Neural crest cell (in vitro differentiated cells): ENCODE data around the gene HOXA9. TPM values are rescaled to one million over a fixed set of nuclear protein-coding genes. Genes with fewer than 3 reads are reported as not detected.

ENCODE experiments used
- DNase-seq: peaks from one replicate; pipeline ENCODE4 v3.0.0; 2021; ENCODE audit warnings: low read depth, mixed read lengths, low spot score
- H3K27ac Mint-ChIP-seq: one replicate; pipeline ENCODE4 v1.8.0; 2021; ENCODE audit warnings: mild to moderate bottlenecking, mixed read lengths; ENCODE audit not compliant: unreplicated experiment
- H3K27me3 Mint-ChIP-seq: 2 replicates; pipeline ENCODE4 v1.8.0; 2021; ENCODE audit warnings: low read depth, mild to moderate bottlenecking, mixed read lengths
- H3K36me3 Mint-ChIP-seq: 2 replicates; pipeline ENCODE4 v1.8.0; 2021; ENCODE audit warnings: low read depth, mild to moderate bottlenecking, mixed read lengths
- H3K4me1 Mint-ChIP-seq: 2 replicates; pipeline ENCODE4 v1.8.0; 2021; ENCODE audit warnings: mixed read lengths
- H3K4me3 Mint-ChIP-seq: one replicate; pipeline ENCODE4 v1.8.0; 2021; ENCODE audit warnings: mild to moderate bottlenecking, mixed read lengths
- H3K9me3 Mint-ChIP-seq: 2 replicates; pipeline ENCODE4 v1.8.0; 2021; ENCODE audit warnings: mixed read lengths
- CTCF ChIP-seq: fragments of 200-600 bp; sonication (generic); conservative IDR thresholded peaks from 2 replicates; pipeline ENCODE4 v1.5.0; 2021; ENCODE audit warnings: antibody characterized with exemption, mild to moderate bottlenecking
- microRNA-seq: library from miRNA; unstranded; fragments of <30 nt; microRNA quantifications from one replicate; pipeline ENCODE4, GENCODE V29; 2020
- total RNA-seq: library from RNA; stranded (reverse); gene quantifications from 2 replicates; pipeline ENCODE4 v1.2.1, GENCODE V29; 2021

HOXA9 gene
- total RNA-seq, 1 donor from 2014 or later: 9.0 TPM

- no peak for TF ChIP-seq CTCF
- H3K9me3 Mint-ChIP-seq: no peaks in the 10 kb centered on the region
- peaks cover 30% of the 10 kb centered on the region for H3K4me1 Mint-ChIP-seq
- H3K4me3 Mint-ChIP-seq: peak overlapping the region; percentile 87
- DNase-seq: no peak
- peaks cover 96% of the 10 kb centered on the region for H3K27me3 Mint-ChIP-seq
- H3K27ac Mint-ChIP-seq: no peak overlapping the region
- H3K36me3 Mint-ChIP-seq: peaks cover 4% of the 10 kb centered on the region
Measured at GRCh38 chr7:27114881-27115220, 50.5 kb downstream of the HOXA9 start.

- peaks cover 96% of the 10 kb centered on the region for H3K27me3 Mint-ChIP-seq
- H3K27ac Mint-ChIP-seq: peak overlapping the region; percentile 20
- TF ChIP-seq CTCF: no peak
- no peak for DNase-seq
- peaks cover 9% of the 10 kb centered on the region for H3K36me3 Mint-ChIP-seq
- H3K4me3 Mint-ChIP-seq: peak overlapping the region; percentile 83
- no peaks in the 10 kb centered on the region for H3K9me3 Mint-ChIP-seq
- H3K4me1 Mint-ChIP-seq: peaks cover 36% of the 10 kb centered on the region
Measured at GRCh38 chr7:27113991-27114769, 51.2 kb downstream of the HOXA9 start.

- H3K27ac Mint-ChIP-seq: no peak overlapping the region
- no peaks in the 10 kb centered on the region for H3K9me3 Mint-ChIP-seq
- DNase-seq: no peak
- peak overlapping the region; percentile 89 for H3K4me3 Mint-ChIP-seq
- H3K27me3 Mint-ChIP-seq: peaks cover 96% of the 10 kb centered on the region
- TF ChIP-seq CTCF: no peak
- H3K4me1 Mint-ChIP-seq: peaks cover 44% of the 10 kb centered on the region
- H3K36me3 Mint-ChIP-seq: peaks cover 9% of the 10 kb centered on the region
Measured at GRCh38 chr7:27112955-27113949, 52.1 kb downstream of the HOXA9 start.

Small RNA genes within 50 kb of the gene (microRNA-seq; reads per million reads assigned to microRNA genes)
- gene MIR196B: 2,297 reads per million, percentile 87 among the genes with 10 or more reads in this experiment

Other genes starting within 250 kb of the HOXA9 start
- gene HOXA1, start 69.5 kb downstream of the HOXA9 start, total RNA-seq: 3.5 and 3.6 TPM in 2 replicates
- gene HOXA2, start 62.9 kb downstream of the HOXA9 start, total RNA-seq: 41.2 and 41.6 TPM in 2 replicates
- gene HOXA4, start 34.8 kb downstream of the HOXA9 start, total RNA-seq: 0.68 and 0.96 TPM in 2 replicates
- gene HOXA5, start 21.9 kb downstream of the HOXA9 start, total RNA-seq: 3.2 and 4.3 TPM in 2 replicates
- 1.6 and 2.0 TPM in 2 replicates for gene HOXA6, start 17.8 kb downstream of the HOXA9 start, total RNA-seq
- gene HOXA3, start 13.0 kb downstream of the HOXA9 start, total RNA-seq: 10.6 and 11.3 TPM in 2 replicates
- gene HOXA7, start 8.9 kb downstream of the HOXA9 start, total RNA-seq: 7.1 and 8.8 TPM in 2 replicates
- gene HOXA10, start 8.8 kb upstream of the HOXA9 start, total RNA-seq: 0.35 TPM in 1 of 2 replicates, not detected in the other
- not detected in 2 replicates for gene HOXA11, start 19.7 kb upstream of the HOXA9 start, total RNA-seq
- not detected in 2 replicates for gene HOXA13, start 34.6 kb upstream of the HOXA9 start, total RNA-seq
- gene EVX1, start 77.3 kb upstream of the HOXA9 start, total RNA-seq: 0.79 and 0.80 TPM in 2 replicates